HepG2 (cell line): ENCODE results near the gene TP53BP2. TPM values are rescaled to one million over a fixed set of nuclear protein-coding genes. Genes with fewer than 3 reads are reported as not detected.

Source experiments
- ATAC-seq: fragments of 200-7000 bp; cut with Tn5 transposase; 3 replicates; pipeline ENCODE4 v1.9.1; 2020; ENCODE audit warnings: mild to moderate bottlenecking, moderate library complexity
- BruUV-seq: library from RNA; stranded (reverse); fragments of 400-500 nt; replicated peaks from 2 replicates; lab custom pipeline; 2021; lab: Mats Ljungman, UMichigan
- CTCF ChIA-PET: fragments of 300-600 bp; formaldehyde crosslinking; extraction: SDS; loops from one replicate; lab custom pipeline; 2021; ENCODE audit warnings: low total read pairs, inconsistent platforms, low intra/inter-chr PET ratio; lab: Yijun Ruan, JAX
- POLR2A ChIA-PET: fragments of 350-600 bp; sonication (Branson Sonifier 250); formaldehyde crosslinking; loops from one replicate; lab custom pipeline; 2020; ENCODE audit warnings: antibody characterized with exemption, inconsistent platforms; lab: Yijun Ruan, JAX
- DNase-seq: peaks from one replicate; pipeline ENCODE4 v3.0.0-alpha.2; 2015; ENCODE audit warnings: low spot score
- FAIRE-seq: peaks from 3 replicates; lab custom pipeline; 2011; peaks lifted over from hg19 to GRCh38; lab: Jason Lieb, UNC
- H2AFZ ChIP-seq: one replicate; pipeline ENCODE4 v1.6.1; 2011; ENCODE audit warnings: low read length, inconsistent platforms
- H3K27ac ChIP-seq: fragments of 300-600 bp; 3 replicates; pipeline ENCODE4 v1.8.0; 2011; ENCODE audit warnings: mixed run types, mild to moderate bottlenecking, mixed read lengths, low read length, inconsistent platforms; ENCODE audit not compliant: insufficient read depth; ENCODE audit errors: extremely low read length
- H3K27me3 ChIP-seq, 2 experiments: fragments of 200-600 bp in 1 of 2; 2 replicates in 1 of 2; 3 replicates in 1 of 2; pipeline versions ENCODE4 v1.6.0 to v1.8.0; 2011; ENCODE audit warnings: low read length in 2 of 2, mild to moderate bottlenecking in 2 of 2, moderate library complexity in 2 of 2, inconsistent platforms in 1 of 2; ENCODE audit not compliant: insufficient read depth in 2 of 2, control insufficient read depth in 1 of 2
- H3K36me3 ChIP-seq, 2 experiments: fragments of 200-600 bp in 1 of 2; replicated peaks in 1 of 2; 2 replicates in 1 of 2; 3 replicates in 1 of 2; pipeline versions ENCODE4 v1.5.1 to v1.8.0; 2011; ENCODE audit warnings: low read length in 2 of 2, inconsistent platforms in 1 of 2; ENCODE audit not compliant: insufficient read depth in 2 of 2, control insufficient read depth in 1 of 2
- H3K4me1 ChIP-seq: 2 replicates; pipeline ENCODE4 v1.5.1; 2012; ENCODE audit warnings: low read length, inconsistent platforms; ENCODE audit not compliant: insufficient read depth
- H3K4me2 ChIP-seq: 2 replicates; pipeline ENCODE4 v1.6.0; 2011; ENCODE audit warnings: low read depth, low read length, inconsistent platforms
- H3K4me3 ChIP-seq, 3 experiments: fragments of 200-600 bp in 1 of 3; sonication (generic), shearing (Covaris generic) in 1 of 3; replicated peaks in 1 of 3; 2 replicates each; pipeline ENCODE4 v1.5.1; 2011 to 2016; ENCODE audit warnings: low read length in 3 of 3, inconsistent platforms in 2 of 3, low read depth in 2 of 3, mild to moderate bottlenecking in 2 of 3, control low read depth in 1 of 3, mixed read lengths in 1 of 3; ENCODE audit not compliant: insufficient read depth in 1 of 3
- H3K79me2 ChIP-seq: one replicate; pipeline ENCODE4 v1.6.1; 2011; ENCODE audit warnings: low read length, inconsistent platforms; ENCODE audit not compliant: insufficient read depth
- H3K9ac ChIP-seq: 2 replicates; pipeline ENCODE4 v1.6.0; 2011; ENCODE audit warnings: mild to moderate bottlenecking, low read depth, low read length, inconsistent platforms; ENCODE audit not compliant: insufficient read depth
- H3K9me3 ChIP-seq: 2 replicates; pipeline ENCODE4 v1.5.1; 2012; ENCODE audit warnings: mild to moderate bottlenecking, low read length
- H4K20me1 ChIP-seq: 2 replicates; pipeline ENCODE4 v1.6.0; 2011; ENCODE audit warnings: inconsistent platforms, mild to moderate bottlenecking, low read length, moderate library complexity; ENCODE audit not compliant: insufficient read depth
- DR1 ChIP-seq: sonication (generic); formaldehyde crosslinking; IDR thresholded peaks from 2 replicates; pipeline ENCODE4 v1.8.0; 2021; ENCODE audit warnings: mild to moderate bottlenecking, missing genetic modification reagents, inconsistent platforms
- ETV6 ChIP-seq: sonication (generic); formaldehyde crosslinking; conservative IDR thresholded peaks from 2 replicates; pipeline ENCODE4 v1.4.0; 2020; ENCODE audit warnings: missing genetic modification reagents
- FOSL1 ChIP-seq: sonication (generic); formaldehyde crosslinking; IDR thresholded peaks from 2 replicates; pipeline ENCODE4 v1.9.0; 2021; ENCODE audit warnings: missing genetic modification reagents, borderline replicate concordance
- FOSL2 ChIP-seq: sonication (generic); formaldehyde crosslinking; IDR thresholded peaks from 2 replicates; pipeline ENCODE4 v1.4.0; 2020; ENCODE audit warnings: missing genetic modification reagents
- GPN1 ChIP-seq: sonication (generic); formaldehyde crosslinking; IDR thresholded peaks from 2 replicates; pipeline ENCODE4 v1.5.1; 2020; ENCODE audit warnings: missing genetic modification reagents, borderline replicate concordance
- NFE2L2 ChIP-seq: fragments of 150-350 bp; IDR thresholded peaks from 2 replicates; pipeline ENCODE4 v1.6.1; 2014; ENCODE audit warnings: low read length
- SIX4 ChIP-seq: sonication (generic); formaldehyde crosslinking; IDR thresholded peaks from 2 replicates; pipeline ENCODE4 v1.4.0; 2020; ENCODE audit warnings: missing genetic modification reagents
- SMAD1 ChIP-seq: sonication (generic); formaldehyde crosslinking; IDR thresholded peaks from 2 replicates; pipeline ENCODE4 v1.4.0; 2020; ENCODE audit warnings: missing genetic modification reagents, low read depth, mild to moderate bottlenecking, borderline replicate concordance
- ZBTB3 ChIP-seq: sonication (generic); formaldehyde crosslinking; IDR thresholded peaks from 2 replicates; pipeline ENCODE4 v1.4.0; 2020; ENCODE audit warnings: low read depth, mild to moderate bottlenecking, moderate library complexity, missing genetic modification reagents, borderline replicate concordance
- ZFP62 ChIP-seq: sonication (generic); formaldehyde crosslinking; IDR thresholded peaks from 2 replicates; pipeline ENCODE4 v1.4.0; 2020; ENCODE audit warnings: missing genetic modification reagents
- ZNF136 ChIP-seq: sonication (generic); formaldehyde crosslinking; IDR thresholded peaks from 2 replicates; pipeline ENCODE4 v1.8.1; 2022; ENCODE audit warnings: low read depth, mild to moderate bottlenecking, moderate library complexity, missing genetic modification reagents
- ZNF260 ChIP-seq: sonication (generic); formaldehyde crosslinking; IDR thresholded peaks from 2 replicates; pipeline ENCODE4 v1.4.0; 2020; ENCODE audit warnings: missing genetic modification reagents, low read depth, mild to moderate bottlenecking, borderline replicate concordance
- ZNF276 ChIP-seq: sonication (generic); formaldehyde crosslinking; IDR thresholded peaks from 2 replicates; pipeline ENCODE4 v1.4.0; 2020; ENCODE audit warnings: mild to moderate bottlenecking, low read depth, missing genetic modification reagents
- ZNF432 ChIP-seq: sonication (generic); formaldehyde crosslinking; IDR thresholded peaks from 2 replicates; pipeline ENCODE4 v1.5.0; 2020; ENCODE audit warnings: missing genetic modification reagents, mild to moderate bottlenecking, borderline replicate concordance
- ZNF468 ChIP-seq: sonication (generic); formaldehyde crosslinking; IDR thresholded peaks from 2 replicates; pipeline ENCODE4 v1.8.0; 2022; ENCODE audit warnings: mild to moderate bottlenecking, moderate library complexity, missing genetic modification reagents
- ZNF652 ChIP-seq: IDR thresholded peaks from 2 replicates; pipeline ENCODE4 v1.6.1; 2016; ENCODE audit warnings: low read depth, borderline replicate concordance
- WGBS: methylation state at CpG from one replicate; pipeline ENCODE4 v1.1.6; 2017; ENCODE audit warnings: low lambda C conversion rate; 5-methylcytosine and 5-hydroxymethylcytosine counted together
- in situ Hi-C: cut with HindIII; loops from 2 replicates; pipeline ENCODE4 v1.10.0; 2017; ENCODE audit warnings: low pct_unique_long_range_greater_than_20kb; ENCODE audit not compliant: extremely low pct_ligation_motif_present
- intact Hi-C: fragments of 100-400 bp; cut with micrococcal nuclease; formaldehyde crosslinking; loops from one replicate; pipeline ENCODE4 v1.10.0; 2022; ENCODE audit not compliant: unreplicated experiment
- polyA plus RNA-seq, 8 experiments: library from polyadenylated mRNA; depleted of rRNA in 3 of 8; stranded (reverse) in 7 of 8; unstranded in 1 of 8; fragments of >200 nt; fragmentation: Illumina TruSeq in 4 of 8; extraction: Trizol in 4 of 8; gene quantifications; 2 replicates each; pipeline versions ENCODE4 v1.2.1 to v1.2.3, GENCODE V29; 2011 to 2016; ENCODE audit warnings: low read depth in 4 of 8, missing spikeins in 1 of 8, mixed read lengths in 1 of 8; ENCODE audit not compliant: insufficient read depth in 1 of 8
- total RNA-seq, 5 experiments: library from RNA; depleted of rRNA; stranded (reverse); fragments of >200 nt; fragmentation: Illumina TruSeq; extraction: Trizol; gene quantifications; 2 replicates each; pipeline ENCODE4 v1.2.3, GENCODE V29; 2016; ENCODE audit warnings: low read depth in 1 of 5

Gene TP53BP2
- total and polyA plus RNA-seq, 2 of the 13 experiments (the other 11 are each of a cell fraction or from before 2014, with no cell fraction given), result 10.0 to 14.0 TPM

- no TSS peak for BruUV-seq
Measured at GRCh38 chr1:223775711-223776074, 70.1 kb downstream of the TP53BP2 start.

More at GRCh38 chr1:223775711-223776074, 70.1 kb downstream of the TP53BP2 start:
- Histone ChIP-seq H3K4me2 (no peak overlapping the region), H3K27ac (no peak overlapping the region), H2AFZ (no peak overlapping the region), H3K9ac (no peak overlapping the region), H3K4me1 (peaks cover 2% of the 10 kb centered on the region; the same call in 1 of the 2 replicates), H3K36me3 (peaks cover 2 to 33% of the 10 kb centered on the region in 2 experiments), H3K9me3 (no peaks in the 10 kb centered on the region), H3K27me3 (no peaks in the 10 kb centered on the region), H3K79me2 (no peaks in the 10 kb centered on the region)
- no peak for FAIRE-seq
- in situ Hi-C loops, result no loop called here
- no peak for ATAC-seq
- CTCF ChIA-PET, result no interaction called here
- intact Hi-C loops, result no loop called here
- WGBS, result 100% methylated on average over 1 of the region's 1 CpG
- TF ChIP-seq ZNF432 (CRISPR knock-in tag) (no peak), NFE2L2 (no peak), ZNF468 (CRISPR knock-in tag) (no peak), ZNF260 (CRISPR knock-in tag) (no peak), SMAD1 (CRISPR knock-in tag) (no peak), DR1 (no peak), FOSL2 (CRISPR knock-in tag) (no peak), GPN1 (CRISPR knock-in tag) (no peak), FOSL1 (CRISPR knock-in tag) (no peak), ETV6 (CRISPR knock-in tag) (no peak), SIX4 (CRISPR knock-in tag) (no peak), ZNF136 (CRISPR knock-in tag) (no peak), ZBTB3 (CRISPR knock-in tag) (no peak), ZNF652 (CRISPR knock-in tag) (no peak), ZFP62 (CRISPR knock-in tag) (no peak), ZNF276 (CRISPR knock-in tag) (no peak)
- TF ChIP-seq, all 625 proteins: peak for 0
- no peak for DNase-seq
- Histone ChIP-seq H4K20me1 (no peaks in the 10 kb centered on the region), H3K4me3 (no peak overlapping the region)
- POLR2A ChIA-PET, result interaction anchor here (1.4 kb wide), 1 partner anchor 71 kb away, joined by 3 read pairs; no protein-coding TSS in a partner anchor
